HG03139 (cell line): Measurements from ENCODE around the gene SLIT2.

ENCODE experiments used
- ATAC-seq: cut with Tn5 transposase; IDR thresholded peaks from one replicate; pipeline ENCODE4 v1.9.1; 2021; ENCODE audit not compliant: unreplicated experiment

SLIT2 gene

GRCh38 chr4:20298986-20299385, 47.3 kb downstream of the SLIT2 start:
- ATAC-seq: no peak

DNA sequence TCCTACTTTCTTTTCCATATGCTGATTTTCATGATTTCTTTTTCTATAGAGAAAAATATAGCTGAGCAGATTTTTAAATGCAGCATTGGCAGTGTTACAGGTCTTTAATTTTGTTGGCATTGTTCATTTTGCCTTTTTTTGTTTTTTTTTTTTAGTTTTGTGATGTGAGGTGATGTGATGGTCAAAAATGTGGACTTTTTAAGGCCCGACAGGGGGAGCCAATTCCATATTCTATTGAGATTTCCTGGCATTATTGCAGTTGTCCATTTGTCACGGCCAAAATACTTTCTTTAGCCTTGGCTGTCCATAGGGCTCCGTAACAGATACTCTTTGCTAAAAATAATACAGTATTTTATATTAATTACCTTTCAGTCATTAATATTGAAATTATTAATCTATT, 47.8 kb downstream of the SLIT2 start:
- ATAC-seq: no peak

DNA sequence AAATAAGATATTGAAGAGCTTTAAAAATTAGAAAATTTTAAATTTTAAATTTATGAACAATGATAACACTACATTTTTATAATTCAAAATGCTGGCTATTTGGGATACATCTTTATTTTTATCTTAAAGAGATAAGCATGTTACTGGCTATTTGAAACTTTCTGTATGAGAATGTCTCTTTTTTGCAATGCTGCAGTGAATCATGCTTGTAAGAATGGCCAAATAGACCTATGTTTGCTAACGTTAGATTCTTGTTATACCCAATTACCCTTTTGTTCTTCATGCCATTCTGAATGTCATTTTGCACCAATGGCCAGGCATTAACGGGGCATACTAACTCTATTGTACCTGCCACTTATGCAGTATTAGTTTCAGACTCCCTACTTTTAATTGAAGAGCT, 49.5 kb downstream of the SLIT2 start:
- ATAC-seq: no peak
